Testis (tissue), 3 donors: ENCODE data around the gene CACUL1. TPM values are rescaled to one million over a fixed set of nuclear protein-coding genes. Genes with fewer than 3 reads are reported as not detected.

Experiments used
- DNase-seq: peaks from one replicate; pipeline ENCODE4 v3.0.0-alpha.2; 2019
- H3K27ac ChIP-seq, 2 donors: fragments of 200-600 bp; sonication (generic); one replicate each; pipeline ENCODE4 v1.5.1; 2019
- H3K27me3 ChIP-seq: fragments of 200-600 bp; sonication (generic); one replicate; pipeline ENCODE4 v1.5.1; 2019
- H3K36me3 ChIP-seq: fragments of 200-600 bp; sonication (generic); one replicate; pipeline ENCODE4 v1.5.1; 2017; ENCODE audit warnings: low read depth; ENCODE audit errors: missing control alignments
- H3K4me1 ChIP-seq: fragments of 200-600 bp; sonication (generic); one replicate; pipeline ENCODE4 v1.5.1; 2019
- H3K4me3 ChIP-seq, 2 donors: fragments of 200-600 bp; sonication (generic); one replicate each; pipeline ENCODE4 v1.5.1; 2017 to 2019
- H3K9me3 ChIP-seq: fragments of 200-600 bp; sonication (generic); one replicate; pipeline ENCODE4 v1.5.1; 2017
- POLR2A ChIP-seq: fragments of 450-650 bp; IDR thresholded peaks from one replicate; pipeline ENCODE4 v1.6.1; 2017; ENCODE audit warnings: antibody characterized with exemption, mild to moderate bottlenecking, moderate library complexity
- WGBS, 2 donors: methylation state at CpG; one replicate each; pipeline ENCODE4 v1.1.5; 2018; 5-methylcytosine and 5-hydroxymethylcytosine counted together
- intact Hi-C: fragments of 100-400 bp; cut with DNase I; formaldehyde crosslinking; loops from one replicate; pipeline ENCODE4 v1.15.1; 2023; ENCODE audit warnings: low total_unique reads
- polyA plus RNA-seq: library from polyadenylated mRNA; stranded (reverse); fragments of 350-450 nt; fragmentation: Illumina TruSeq; extraction: RNeasy Lipid Tissue Mini Kit (QIAGEN cat#74804); gene quantifications from one replicate; pipeline ENCODE4 v1.2.3, GENCODE V29; 2014; ENCODE audit warnings: low read depth, low replicate concordance; ENCODE audit not compliant: insufficient read depth
- total RNA-seq, 2 donors: library from RNA; depleted of rRNA; stranded (reverse); fragments of >200 nt; gene quantifications; one replicate each; pipeline ENCODE4 v1.2.3, GENCODE V29; 2016
- TF ChIP-seq, protein P1 (sequence below), 3 experiments: fragments of 450-650 bp in 2 of 3; fragments of 200-600 bp in 1 of 3; sonication (generic) in 1 of 3; IDR thresholded peaks; one replicate each; pipeline ENCODE4 v1.5.1; 2016 to 2019; ENCODE audit warnings: antibody characterized with exemption in 3 of 3, mild to moderate bottlenecking in 2 of 3, moderate library complexity in 1 of 3

The CACUL1 gene
- total and polyA plus RNA-seq, 3 donors from 2014 or later = 60.1 to 72.0 (median 62.6) TPM

DNA sequence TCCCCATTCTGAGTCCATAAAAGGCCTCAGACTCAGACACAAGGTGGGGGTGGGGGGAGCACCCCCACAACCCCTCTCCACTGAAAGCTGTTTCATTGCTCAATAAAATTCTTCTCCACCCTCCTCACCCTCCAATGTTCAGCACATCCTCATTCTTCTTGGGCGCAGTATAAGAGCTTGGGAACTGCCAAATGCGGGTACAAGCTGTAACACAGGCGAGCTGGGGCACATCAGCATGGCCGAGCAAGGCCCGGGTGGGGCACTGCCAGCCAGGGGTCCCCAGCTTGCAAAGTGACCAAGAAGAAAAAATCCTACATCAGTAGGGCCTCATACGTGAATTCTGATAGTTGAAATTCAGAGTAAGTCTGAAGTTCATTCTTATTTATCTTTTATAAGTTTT is 50.1 kb downstream of the CACUL1 start:
- 94 to 95% methylated on average over 6 of the region's 6 CpGs for WGBS, 2 donors
- no peak overlapping the region for H3K4me3 ChIP-seq
- no peak overlapping the region for H3K27ac ChIP-seq
- no peaks in the 10 kb centered on the region for H3K27me3 ChIP-seq
- H3K4me1 ChIP-seq = no peaks in the 10 kb centered on the region
- no peaks in the 10 kb centered on the region for H3K9me3 ChIP-seq
- intact Hi-C loops = no loop called here
- H3K36me3 ChIP-seq = no peaks in the 10 kb centered on the region
- no peak for TF ChIP-seq POLR2A
- DNase-seq = no peak

- Histone ChIP-seq H3K27me3 (no peaks in the 10 kb centered on the region), H3K4me3 (no peak overlapping the region), H3K36me3 (no peaks in the 10 kb centered on the region), H3K27ac (no peak overlapping the region), H3K4me1 (no peaks in the 10 kb centered on the region), H3K9me3 (no peaks in the 10 kb centered on the region)
- TF ChIP-seq, protein P1, sequence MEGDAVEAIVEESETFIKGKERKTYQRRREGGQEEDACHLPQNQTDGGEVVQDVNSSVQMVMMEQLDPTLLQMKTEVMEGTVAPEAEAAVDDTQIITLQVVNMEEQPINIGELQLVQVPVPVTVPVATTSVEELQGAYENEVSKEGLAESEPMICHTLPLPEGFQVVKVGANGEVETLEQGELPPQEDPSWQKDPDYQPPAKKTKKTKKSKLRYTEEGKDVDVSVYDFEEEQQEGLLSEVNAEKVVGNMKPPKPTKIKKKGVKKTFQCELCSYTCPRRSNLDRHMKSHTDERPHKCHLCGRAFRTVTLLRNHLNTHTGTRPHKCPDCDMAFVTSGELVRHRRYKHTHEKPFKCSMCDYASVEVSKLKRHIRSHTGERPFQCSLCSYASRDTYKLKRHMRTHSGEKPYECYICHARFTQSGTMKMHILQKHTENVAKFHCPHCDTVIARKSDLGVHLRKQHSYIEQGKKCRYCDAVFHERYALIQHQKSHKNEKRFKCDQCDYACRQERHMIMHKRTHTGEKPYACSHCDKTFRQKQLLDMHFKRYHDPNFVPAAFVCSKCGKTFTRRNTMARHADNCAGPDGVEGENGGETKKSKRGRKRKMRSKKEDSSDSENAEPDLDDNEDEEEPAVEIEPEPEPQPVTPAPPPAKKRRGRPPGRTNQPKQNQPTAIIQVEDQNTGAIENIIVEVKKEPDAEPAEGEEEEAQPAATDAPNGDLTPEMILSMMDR (IDR thresholded peaks at IDR 0.05) = no peak
- TF ChIP-seq POLR2A = no peak
- WGBS, 2 donors = 91 to 96% methylated on average over 7 to 8 of the region's 8 CpGs
- intact Hi-C loops = no loop called here
- no peak for DNase-seq
Measured at GRCh38 chr10:118701529-118702323, 53.0 kb downstream of the CACUL1 start.

DNA sequence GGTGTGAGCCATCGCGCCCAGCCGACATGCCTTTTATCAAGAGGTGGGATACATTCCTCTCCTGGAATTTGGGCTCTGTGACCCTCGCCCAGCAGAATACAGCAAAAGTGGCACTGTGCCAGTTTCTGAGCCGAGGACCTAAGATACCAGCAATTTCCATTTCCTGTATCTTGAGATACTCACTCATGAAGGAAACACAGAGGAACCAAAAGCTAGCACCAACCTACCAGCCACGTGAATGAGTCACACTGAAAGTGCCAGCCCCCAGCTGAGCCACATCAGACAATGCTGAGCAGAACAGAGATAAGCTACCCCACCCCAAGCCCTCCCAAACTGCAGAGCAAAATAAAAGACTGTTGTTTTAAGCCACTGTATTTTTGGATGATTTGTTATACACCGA is 56.3 kb downstream of the CACUL1 start:
- Histone ChIP-seq H3K36me3 (no peaks in the 10 kb centered on the region), H3K9me3 (no peaks in the 10 kb centered on the region), H3K4me3 (no peak overlapping the region), H3K27ac (no peak overlapping the region), H3K4me1 (no peaks in the 10 kb centered on the region), H3K27me3 (no peaks in the 10 kb centered on the region)
- intact Hi-C loops = no loop called here
- no peak for TF ChIP-seq POLR2A
- TF ChIP-seq, protein P1 (IDR thresholded peaks at IDR 0.05) = no peak
- WGBS, 2 donors = 69 to 75% methylated on average over 7 of the region's 7 CpGs
- peak; percentile 40 for DNase-seq

DNA sequence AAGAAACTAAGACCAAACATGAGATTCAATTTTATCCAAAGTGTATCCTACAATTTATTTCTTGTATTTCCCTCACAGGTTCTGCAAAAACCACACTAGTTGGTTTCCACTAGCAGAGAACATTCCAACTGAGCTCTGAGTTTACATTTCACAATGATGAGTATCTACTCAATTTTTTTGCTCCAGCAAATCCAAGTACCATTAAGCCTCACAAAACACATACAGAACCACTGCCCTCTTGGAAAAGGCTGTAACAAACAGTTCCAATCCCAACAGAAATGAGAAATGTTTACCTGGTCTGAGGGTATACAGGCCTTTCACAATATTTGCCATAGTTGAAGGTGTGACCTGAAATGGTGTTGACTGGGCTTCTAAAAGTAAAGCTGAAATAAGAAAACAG is 59.9 kb downstream of the CACUL1 start:
- H3K27me3 ChIP-seq = no peaks in the 10 kb centered on the region
- H3K27ac ChIP-seq = no peak overlapping the region
- DNase-seq = no peak
- intact Hi-C loops = no loop called here
- H3K36me3 ChIP-seq = no peaks in the 10 kb centered on the region
- no peaks in the 10 kb centered on the region for H3K4me1 ChIP-seq
- TF ChIP-seq, protein P1 (IDR thresholded peaks at IDR 0.05) = no peak
- no peak for TF ChIP-seq POLR2A
- H3K9me3 ChIP-seq = no peaks in the 10 kb centered on the region
- no peak overlapping the region for H3K4me3 ChIP-seq

GRCh38 chr10:118692872-118693271 is 61.9 kb downstream of the CACUL1 start:
- DNase-seq = no peak
- Histone ChIP-seq H3K27ac (no peak overlapping the region), H3K9me3 (no peaks in the 10 kb centered on the region), H3K27me3 (no peaks in the 10 kb centered on the region), H3K4me1 (no peaks in the 10 kb centered on the region), H3K36me3 (no peaks in the 10 kb centered on the region), H3K4me3 (no peak overlapping the region)
- 67 to 72% methylated on average over 4 of the region's 4 CpGs for WGBS, 2 donors
- TF ChIP-seq, protein P1 (IDR thresholded peaks at IDR 0.05) = no peak
- no peak for TF ChIP-seq POLR2A
- intact Hi-C loops = no loop called here
